ENCODE data around the gene NR1H2.
"Not testable (repeated sequence)": the region's sequence is repeated elsewhere in the genome, so short reads cannot be mapped to it uniquely, and the experiment has no call there.

Gene NR1H2

GRCh38 chr19:50376166-50377050 is at the start of gene NR1H2:
TSS of gene NR1H2 (plus strand) at chr19:50376457. CDS start at chr19:50377606, 1,149 bp downstream.
- DNase-seq, result peak; percentile 97

- no peak for DNase-seq
Measured at GRCh38 chr19:50327013-50327412, 49.2 kb upstream of the NR1H2 start.

- DNase-seq, result no peak
Measured at GRCh38 chr19:50327461-50328223, 48.6 kb upstream of the NR1H2 start.

GRCh38 chr19:50328224-50328872 is 47.9 kb upstream of the NR1H2 start:
- DNase-seq, result no peak

GRCh38 chr19:50328873-50329145 is 47.4 kb upstream of the NR1H2 start:
- DNase-seq, result no peak

- peak; percentile 99 for DNase-seq
Measured at GRCh38 chr19:50329146-50329925, 46.9 kb upstream of the NR1H2 start, which contains the start of gene KCNC3. TSS of gene KCNC3 (minus strand) at chr19:50329377. CDS start at chr19:50329082, 295 bp downstream.

GRCh38 chr19:50329926-50330294 is 46.3 kb upstream of the NR1H2 start:
- DNase-seq, result not testable (repeated sequence)

- DNase-seq, result peak; percentile 73
Measured at GRCh38 chr19:50330365-50331078, 45.7 kb upstream of the NR1H2 start.

- no peak for DNase-seq
Measured at GRCh38 chr19:50331221-50331993, 44.9 kb upstream of the NR1H2 start.

- no peak for DNase-seq
Measured at GRCh38 chr19:50331994-50332243, 44.3 kb upstream of the NR1H2 start.

GRCh38 chr19:50332244-50333038 is 43.8 kb upstream of the NR1H2 start:
- no peak for DNase-seq

- DNase-seq, result peak; percentile 89
Measured at GRCh38 chr19:50333235-50333736, 43.0 kb upstream of the NR1H2 start.

GRCh38 chr19:50333737-50334617 is 42.3 kb upstream of the NR1H2 start:
- DNase-seq, result no peak

- DNase-seq, result no peak
Measured at GRCh38 chr19:50334741-50335421, 41.4 kb upstream of the NR1H2 start.

- DNase-seq, result not testable (repeated sequence)
Measured at GRCh38 chr19:50337031-50337430, 39.2 kb upstream of the NR1H2 start.

GRCh38 chr19:50340331-50340730 is 35.9 kb upstream of the NR1H2 start:
- no peak for DNase-seq

GRCh38 chr19:50341091-50341564 is 35.1 kb upstream of the NR1H2 start:
- no peak for DNase-seq

- no peak for DNase-seq
Measured at GRCh38 chr19:50344661-50345318, 31.5 kb upstream of the NR1H2 start.

Measured in NCI-H446 treated with DMSO at 0.1 percent for 48 hours (cell line).